Mucosa of gallbladder (tissue), 1 donor: ENCODE results near the gene CCDC170. TPM values are rescaled to one million over a fixed set of nuclear protein-coding genes. Genes with fewer than 3 reads are reported as not detected.
"Not testable (repeated sequence)": the region's sequence is repeated elsewhere in the genome, so short reads cannot be mapped to it uniquely, and the experiment has no call there.

Source experiments
- DNase-seq: peaks from one replicate; pipeline ENCODE4 v3.0.0-alpha.2; 2020; ENCODE audit warnings: low spot score
- total RNA-seq: library from RNA; stranded (reverse); gene quantifications from one replicate; pipeline ENCODE4 v1.2.1, GENCODE V29; 2021
- donor health status: DM: no; HTN: no; CAD: no.

The CCDC170 gene
- total RNA-seq = 0.69 TPM

GRCh38 chr6:151493804-151494234 lies at the start of gene CCDC170:
TSS of gene CCDC170 (plus strand) at chr6:151494017. CDS start at chr6:151494129, 112 bp downstream.
- peak; percentile 23 for DNase-seq

GRCh38 chr6:151445482-151445881 lies 48.3 kb upstream of the CCDC170 start:
- no peak for DNase-seq

GRCh38 chr6:151447237-151447636 lies 46.6 kb upstream of the CCDC170 start:
- DNase-seq = no peak

GRCh38 chr6:151448623-151449022 lies 45.2 kb upstream of the CCDC170 start:
- DNase-seq = no peak

- not testable (repeated sequence) for DNase-seq
Observed at GRCh38 chr6:151450928-151451327, 42.9 kb upstream of the CCDC170 start.

GRCh38 chr6:151451417-151451949 lies 42.3 kb upstream of the CCDC170 start:
- DNase-seq = no peak

GRCh38 chr6:151451950-151452749 lies 41.7 kb upstream of the CCDC170 start, which contains the start of gene RMND1:
TSS of gene RMND1 (minus strand) at chr6:151452126. CDS start at chr6:151445811, 6,315 bp downstream.
- DNase-seq = peak; percentile 100

GRCh38 chr6:151452750-151453427 lies 40.9 kb upstream of the CCDC170 start:
- no peak for DNase-seq

GRCh38 chr6:151455751-151456398 lies 37.9 kb upstream of the CCDC170 start:
- DNase-seq = not testable (repeated sequence)

- no peak for DNase-seq
Observed at GRCh38 chr6:151461673-151462072, 32.1 kb upstream of the CCDC170 start.

- DNase-seq = no peak
Observed at GRCh38 chr6:151464702-151465101, 29.1 kb upstream of the CCDC170 start.

GRCh38 chr6:151475653-151476523 lies 17.9 kb upstream of the CCDC170 start:
- DNase-seq = peak; percentile 42

- no peak for DNase-seq
Observed at GRCh38 chr6:151477726-151478125, 16.1 kb upstream of the CCDC170 start.

- DNase-seq = no peak
Observed at GRCh38 chr6:151478670-151479069, 15.1 kb upstream of the CCDC170 start.

- no peak for DNase-seq
Observed at GRCh38 chr6:151481786-151482185, 12.0 kb upstream of the CCDC170 start.

- no peak for DNase-seq
Observed at GRCh38 chr6:151482290-151482689, 11.5 kb upstream of the CCDC170 start.

- no peak for DNase-seq
Observed at GRCh38 chr6:151483994-151484393, 9.8 kb upstream of the CCDC170 start.

GRCh38 chr6:151488226-151488625 lies 5.6 kb upstream of the CCDC170 start:
- DNase-seq = no peak

- no peak for DNase-seq
Observed at GRCh38 chr6:151490996-151491395, 2.8 kb upstream of the CCDC170 start.

- DNase-seq = no peak
Observed at GRCh38 chr6:151493161-151493803, 535 bp upstream of the CCDC170 start.
